PFSK-1 (cell line): ENCODE results near the gene DRD3.

Source experiments
- POLR2AphosphoS5 ChIP-seq: IDR thresholded peaks from 2 replicates; pipeline ENCODE4 v1.6.1; 2012; ENCODE audit warnings: low read depth, mild to moderate bottlenecking, control low read depth, low read length, moderate library complexity
- SIN3A ChIP-seq: IDR thresholded peaks from 2 replicates; pipeline ENCODE4 v1.6.1; 2012; ENCODE audit warnings: mild to moderate bottlenecking, low read length, moderate library complexity, borderline replicate concordance; ENCODE audit not compliant: insufficient read depth

- TF ChIP-seq SIN3A (no peak), POLR2AphosphoS5 (no peak)
Measured at GRCh38 chr3:114139836-114140235, 39.0 kb downstream of the DRD3 start.
